RPMI8226 (cell line): ENCODE results near the gene AMER3.

Experiments used
- DNase-seq: peaks from one replicate; pipeline ENCODE4 v3.0.0-alpha.2; 2015

The AMER3 gene

DNA sequence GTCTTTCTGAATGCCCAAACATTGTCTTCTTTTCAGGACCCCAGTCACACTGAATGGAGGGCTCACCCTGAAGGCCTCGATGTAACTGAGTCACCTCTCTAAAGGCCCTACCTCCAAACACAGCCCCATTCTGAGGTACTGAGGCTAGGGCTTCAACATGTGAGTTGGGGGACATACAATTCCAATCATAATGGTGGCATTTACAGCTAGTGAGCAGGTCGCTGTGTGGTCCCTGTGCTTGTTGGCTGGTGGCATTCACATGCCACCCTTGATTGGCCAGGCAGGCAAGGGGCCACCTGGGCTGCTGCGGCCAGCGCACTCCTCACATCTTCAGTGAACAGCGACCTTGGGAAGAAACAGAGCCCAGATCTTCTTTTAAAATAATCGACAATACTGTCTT lies 30.7 kb downstream of the AMER3 start:
- DNase-seq, result no peak

DNA sequence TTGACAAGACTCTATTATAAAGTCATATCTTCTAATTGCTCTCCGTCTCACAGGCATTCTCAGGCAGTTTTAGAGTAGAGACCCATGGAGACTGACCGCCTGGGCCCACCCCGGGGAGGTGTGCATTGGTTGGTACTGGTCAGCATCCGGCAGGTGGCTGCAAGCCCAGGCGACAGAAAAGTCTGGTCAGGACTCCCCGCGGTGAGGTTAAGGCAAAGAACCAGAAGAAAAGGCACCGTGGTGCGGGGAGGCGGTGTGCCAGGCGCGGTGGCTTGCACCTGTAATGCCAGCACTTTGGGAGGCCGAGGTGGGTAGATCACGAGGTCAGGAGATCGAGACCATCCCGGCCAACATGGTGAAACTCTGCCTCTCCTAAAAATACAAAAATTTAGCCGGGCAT lies 32.5 kb downstream of the AMER3 start:
- DNase-seq, result no peak

DNA sequence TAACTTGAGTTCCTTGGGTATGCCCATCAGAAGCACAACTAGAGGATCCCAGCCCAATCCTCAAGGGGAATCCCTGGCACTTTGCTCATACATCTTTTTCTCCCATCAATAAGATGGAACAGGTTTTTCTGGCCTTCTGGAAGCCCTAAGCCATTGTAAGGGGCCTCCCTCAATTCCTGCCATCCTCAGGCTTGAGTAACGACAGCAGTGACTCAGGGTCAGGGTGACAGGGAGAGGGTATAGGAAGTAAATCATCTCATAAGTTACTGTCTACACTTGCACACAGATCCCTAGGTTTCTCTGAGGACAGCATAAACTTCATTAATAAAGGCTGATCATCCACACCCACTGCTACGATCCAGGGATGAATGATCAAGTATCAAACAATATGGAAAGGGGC lies 35.0 kb downstream of the AMER3 start:
- no peak for DNase-seq

DNA sequence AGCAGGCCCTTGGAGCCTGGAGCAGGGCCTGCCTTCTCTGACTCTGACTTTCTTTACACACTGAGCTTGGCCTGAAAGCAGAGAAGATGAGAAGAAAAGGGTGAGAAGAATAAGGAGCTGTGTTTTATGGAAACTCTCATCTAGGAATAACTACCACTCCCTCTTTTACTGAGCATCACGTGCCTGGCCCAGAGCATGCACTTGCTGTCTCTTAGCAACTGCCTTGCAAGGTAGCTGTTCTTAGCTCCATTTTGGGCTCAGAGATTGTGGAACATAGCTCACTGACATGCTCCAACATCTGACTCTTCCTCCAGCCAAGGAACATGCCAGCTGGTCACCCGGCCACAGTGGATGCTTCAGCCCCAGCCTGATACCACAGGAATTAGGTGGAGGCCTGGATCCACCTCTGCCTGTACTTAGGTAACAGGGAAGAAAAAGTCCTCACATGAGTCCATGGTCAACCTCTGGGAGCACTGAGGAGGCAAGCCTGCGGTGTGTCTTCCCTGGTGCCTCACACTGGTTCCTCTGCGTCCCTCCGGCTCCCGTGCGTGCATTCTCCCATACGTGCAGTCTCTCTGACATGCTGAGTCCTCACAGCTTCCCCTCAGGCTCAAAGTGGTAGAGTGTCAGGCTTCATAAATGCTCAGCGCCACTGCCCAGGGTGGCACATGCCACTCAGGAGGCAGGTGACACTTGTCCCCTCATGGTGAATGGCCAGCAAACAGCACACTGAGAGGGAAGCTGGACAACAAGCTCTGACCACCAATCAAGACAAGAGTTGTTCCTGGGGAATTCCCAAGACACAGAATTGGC lies 35.7 kb downstream of the AMER3 start:
- no peak for DNase-seq

DNA sequence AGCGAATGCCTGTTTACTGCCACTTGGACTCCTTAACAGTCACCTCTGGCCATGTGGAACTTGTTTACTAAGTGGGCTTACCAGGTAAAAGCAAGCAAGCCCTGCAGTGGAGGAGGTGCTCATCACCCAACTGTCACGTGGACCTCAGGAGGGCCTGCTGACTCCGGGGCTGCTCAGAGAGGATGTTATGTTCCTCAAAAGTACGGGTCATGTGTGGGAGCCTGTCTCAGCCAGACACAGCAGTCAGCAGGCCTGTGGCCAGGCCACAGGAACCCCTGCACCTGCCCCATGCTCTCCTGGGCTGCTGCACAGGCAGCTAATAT lies 36.2 kb downstream of the AMER3 start:
- peak; percentile 25 for DNase-seq

DNA sequence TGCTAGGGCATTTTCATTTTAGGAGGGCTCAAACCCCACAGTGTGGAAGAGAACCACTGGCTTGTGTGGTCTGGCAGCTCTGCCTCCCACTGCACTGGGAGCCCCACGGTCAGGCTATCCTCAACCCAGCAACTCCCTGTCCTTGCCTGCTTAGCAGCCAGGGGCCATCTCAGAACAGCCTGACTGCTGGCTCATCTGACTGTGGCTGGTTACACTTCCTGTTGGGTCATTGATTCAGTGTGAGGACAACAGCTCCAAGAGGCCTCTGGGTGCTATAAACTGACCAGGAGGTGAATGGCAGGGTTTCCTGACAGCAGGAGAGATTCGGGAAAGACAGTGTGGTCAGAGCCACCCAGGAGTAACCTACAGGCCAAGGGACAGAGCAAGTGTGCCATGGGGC lies 40.1 kb downstream of the AMER3 start:
- no peak for DNase-seq

DNA sequence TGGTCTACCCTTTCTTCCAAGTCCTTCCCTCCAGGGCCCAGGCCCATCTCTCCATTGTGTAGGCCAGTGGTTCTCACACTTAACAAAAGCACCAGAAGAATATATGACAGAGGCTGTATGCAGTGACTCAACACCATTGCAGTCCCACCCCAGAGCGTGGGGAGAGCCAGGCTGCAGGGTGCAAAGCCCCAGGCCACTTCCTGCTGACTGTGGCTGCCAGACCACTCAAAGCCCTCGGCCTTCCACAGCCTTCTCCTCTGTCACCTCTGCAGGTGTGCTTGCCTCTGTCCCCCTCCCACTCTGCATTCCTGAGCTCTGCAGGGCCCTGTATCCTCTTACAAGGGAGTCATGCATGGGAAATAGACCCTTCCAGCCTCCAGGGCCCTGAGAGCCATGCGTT lies 41.0 kb downstream of the AMER3 start:
- DNase-seq, result no peak

DNA sequence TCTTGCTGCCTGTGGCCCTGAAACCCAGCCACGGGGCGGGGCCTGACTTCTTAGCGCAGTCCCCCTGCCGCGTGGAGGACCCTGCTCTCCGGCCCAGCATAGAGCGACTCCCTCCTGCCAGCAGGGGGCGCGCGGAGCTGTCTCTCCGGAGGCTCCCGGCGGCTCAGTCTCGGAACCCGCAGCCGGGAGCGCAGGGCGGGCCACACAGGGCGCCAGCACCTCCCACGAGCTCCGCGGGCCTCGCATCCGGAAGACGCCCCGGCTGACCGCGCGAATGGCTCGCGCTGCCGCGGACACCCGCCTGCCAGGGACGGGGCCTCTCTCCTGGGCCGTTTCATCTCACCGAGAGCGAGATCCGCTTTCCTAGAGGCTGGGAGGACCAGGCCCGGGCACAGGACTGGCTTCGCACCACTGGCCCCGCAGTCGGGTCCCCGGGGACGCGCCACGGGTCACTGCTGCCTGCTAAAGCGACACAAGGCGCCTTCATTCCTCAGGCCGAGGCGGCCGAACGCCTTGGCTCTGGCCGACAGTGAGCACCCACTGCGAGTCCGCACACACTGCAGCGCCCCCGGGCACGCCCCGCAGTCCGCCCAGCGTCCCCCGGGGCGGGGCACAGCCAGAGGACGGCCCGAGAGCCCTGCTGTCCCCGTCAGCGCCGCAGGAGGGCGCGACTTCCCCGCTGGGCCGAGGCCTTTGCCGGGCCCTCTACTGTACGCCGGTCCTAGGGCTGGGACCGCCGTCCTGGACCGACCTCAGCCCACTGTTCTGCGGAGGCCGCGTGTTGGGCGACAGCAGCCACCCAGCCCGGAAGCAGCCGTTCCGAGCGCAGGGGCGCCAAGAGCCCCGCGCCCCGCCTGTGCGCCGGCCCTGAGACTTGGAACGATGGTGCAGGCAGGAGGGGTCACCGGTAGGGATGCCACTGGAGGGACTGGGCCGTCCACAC lies 42.4 kb downstream of the AMER3 start:
- DNase-seq, result peak; percentile 89

DNA sequence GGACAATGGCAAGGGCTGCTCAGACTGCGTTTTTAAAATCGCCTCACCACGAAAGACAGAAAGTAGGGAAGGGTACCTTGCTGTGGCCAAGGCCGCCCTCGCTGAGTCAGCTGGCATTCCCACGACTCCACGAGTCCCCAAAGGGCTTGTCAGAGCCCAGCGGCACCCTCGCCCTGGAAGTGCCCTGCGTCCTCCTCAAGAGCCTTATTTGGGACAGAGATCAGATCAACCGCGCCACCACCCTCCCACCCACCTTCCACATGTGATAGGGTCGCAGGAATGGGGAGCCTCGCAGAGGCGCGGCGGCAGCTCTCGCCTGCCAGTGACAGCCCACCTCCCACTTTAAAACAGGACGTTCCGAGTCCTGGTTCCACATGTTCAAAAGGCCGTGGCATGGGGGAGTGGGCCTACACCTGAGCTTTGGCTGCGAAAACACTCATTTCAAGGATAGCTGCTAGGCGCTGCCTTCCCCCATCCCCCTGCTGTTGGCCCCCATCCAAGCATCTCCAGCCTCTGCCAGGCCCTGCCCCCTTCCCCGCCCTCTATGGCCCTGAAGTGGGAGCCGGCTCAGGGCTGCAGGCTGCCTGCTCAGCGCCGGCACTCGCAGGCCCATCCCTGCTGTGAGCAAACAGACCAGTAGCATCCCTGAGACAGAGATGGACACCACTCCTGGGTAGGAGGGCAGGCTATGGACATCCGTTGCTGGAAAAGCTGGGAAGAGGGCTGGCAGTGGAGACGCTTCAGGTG lies 43.3 kb downstream of the AMER3 start:
- no peak for DNase-seq

DNA sequence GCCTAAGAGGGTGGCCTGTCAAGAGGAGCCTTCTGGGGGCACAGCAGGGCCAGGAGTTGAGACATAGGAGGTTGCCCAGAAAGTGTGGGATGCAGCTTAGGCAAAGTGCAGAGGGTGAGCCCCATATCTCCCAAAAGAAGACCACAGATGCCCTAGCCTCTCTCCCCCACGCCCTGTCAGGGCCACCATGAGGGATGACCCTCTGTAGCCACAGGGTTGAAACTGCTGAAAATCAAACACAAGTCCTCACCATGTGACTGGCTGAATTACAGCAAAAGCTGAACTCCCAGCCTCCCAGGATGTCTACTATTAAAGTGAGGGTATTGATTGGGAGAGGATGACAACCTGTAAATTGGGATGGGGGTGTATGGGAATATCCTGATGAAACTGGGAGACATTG lies 44.0 kb downstream of the AMER3 start:
- no peak for DNase-seq

DNA sequence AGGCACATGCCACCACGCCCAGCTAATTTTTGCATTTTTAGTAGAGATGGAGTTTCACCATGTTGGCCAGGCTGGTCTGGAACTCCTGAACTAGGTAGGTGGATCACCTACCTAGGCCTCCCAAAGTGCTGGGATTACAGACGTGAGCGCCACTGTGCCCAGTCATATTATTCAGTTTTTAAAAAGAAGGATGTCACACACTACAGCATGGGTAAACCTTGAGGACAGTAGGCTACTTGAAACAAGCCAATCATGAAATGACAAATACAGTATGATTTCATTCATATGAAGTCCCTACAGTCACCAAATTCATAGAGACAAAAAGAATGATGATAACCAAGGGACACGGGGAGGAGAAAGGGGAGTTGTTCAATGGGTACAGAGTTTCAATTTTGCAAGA lies 50.3 kb downstream of the AMER3 start:
- no peak for DNase-seq

DNA sequence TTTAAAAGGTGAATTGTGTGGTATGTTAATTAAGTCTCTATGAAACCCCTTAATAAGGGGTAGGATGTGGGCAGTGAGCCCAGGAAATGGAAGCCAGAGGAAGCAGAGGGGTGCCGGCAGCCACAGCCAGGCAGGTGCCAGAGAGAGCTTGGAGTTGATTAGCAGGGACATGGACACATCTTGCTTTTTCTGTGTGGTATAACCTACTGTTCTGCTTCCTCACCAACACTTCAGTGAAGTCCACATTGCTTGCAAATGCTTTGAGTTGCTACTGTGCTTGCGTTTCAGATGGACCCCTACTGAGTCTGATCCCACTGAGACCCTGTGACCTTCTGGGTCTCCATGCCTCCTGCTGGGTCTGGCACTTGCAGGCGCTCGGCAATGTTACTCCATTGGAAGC lies 51.0 kb downstream of the AMER3 start:
- no peak for DNase-seq

DNA sequence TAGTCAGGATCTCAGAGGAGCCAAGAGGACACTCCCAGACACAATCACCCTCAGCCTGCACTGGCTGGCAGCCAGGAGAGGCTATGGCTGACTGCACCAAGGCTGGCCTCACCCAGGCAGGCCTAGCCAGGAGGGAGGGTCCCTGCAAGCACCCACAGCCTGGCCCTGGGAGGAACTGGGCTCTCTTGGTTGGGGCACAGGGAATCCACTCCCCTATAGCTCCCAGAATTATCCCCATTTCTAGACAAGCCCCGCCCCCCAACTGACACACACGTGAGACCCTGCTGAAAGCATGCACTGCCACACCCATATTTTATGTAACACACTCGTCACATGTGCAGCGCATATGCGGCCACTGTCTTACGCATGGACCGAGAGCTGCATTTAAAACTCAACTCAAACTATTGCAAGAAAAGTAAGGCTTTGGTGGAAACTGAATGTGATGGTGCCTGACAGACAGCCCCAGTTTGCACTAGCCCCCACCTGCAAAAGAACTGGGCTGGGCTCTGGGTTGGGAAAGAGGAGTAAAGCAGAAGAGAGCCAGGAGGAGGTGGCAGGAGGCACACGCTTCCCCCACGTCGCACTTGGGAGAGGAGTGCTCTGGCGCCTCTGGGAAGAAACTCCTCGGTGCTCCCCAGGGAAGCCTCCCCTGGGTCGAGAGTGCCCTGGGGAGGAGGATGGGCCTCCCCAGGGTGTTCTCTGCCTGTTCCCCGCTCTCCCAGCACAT lies 52.5 kb downstream of the AMER3 start:
- no peak for DNase-seq

DNA sequence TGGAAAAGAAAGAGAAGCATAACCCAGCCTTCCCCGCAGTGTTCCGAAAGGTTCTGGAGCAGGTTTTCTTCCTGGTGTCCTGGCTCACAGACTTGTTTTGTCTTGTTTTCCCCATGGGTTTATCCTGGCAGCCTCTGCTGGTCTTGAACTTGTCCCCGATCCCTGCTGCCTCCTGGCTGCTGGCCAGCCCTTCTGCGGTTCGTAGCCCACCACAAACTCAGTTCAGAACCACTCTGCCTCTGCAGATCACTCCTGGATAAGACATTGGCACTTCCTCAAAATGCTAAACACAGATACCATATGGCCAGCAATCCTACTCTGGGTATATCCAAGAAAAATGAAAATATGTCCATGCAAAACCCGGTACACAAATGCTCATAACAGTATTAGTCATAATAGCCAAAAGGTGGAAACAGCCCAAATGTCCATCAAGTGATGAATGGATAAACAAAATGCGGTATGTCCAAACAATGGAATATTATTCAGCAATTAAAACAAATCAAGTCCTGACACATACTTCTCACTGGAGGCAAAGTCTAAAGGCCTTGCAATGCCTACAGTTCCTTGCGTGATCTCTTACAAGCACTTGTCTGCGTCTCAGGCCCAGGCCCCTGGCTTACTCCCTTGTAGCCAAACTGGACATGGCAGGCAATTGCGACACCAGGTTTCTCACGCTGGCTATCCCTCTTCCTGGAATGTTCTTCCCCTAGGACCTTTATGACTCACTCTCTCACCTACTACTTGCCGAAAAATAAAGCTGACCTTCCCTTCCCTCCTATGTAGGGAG lies 53.3 kb downstream of the AMER3 start:
- no peak for DNase-seq

DNA sequence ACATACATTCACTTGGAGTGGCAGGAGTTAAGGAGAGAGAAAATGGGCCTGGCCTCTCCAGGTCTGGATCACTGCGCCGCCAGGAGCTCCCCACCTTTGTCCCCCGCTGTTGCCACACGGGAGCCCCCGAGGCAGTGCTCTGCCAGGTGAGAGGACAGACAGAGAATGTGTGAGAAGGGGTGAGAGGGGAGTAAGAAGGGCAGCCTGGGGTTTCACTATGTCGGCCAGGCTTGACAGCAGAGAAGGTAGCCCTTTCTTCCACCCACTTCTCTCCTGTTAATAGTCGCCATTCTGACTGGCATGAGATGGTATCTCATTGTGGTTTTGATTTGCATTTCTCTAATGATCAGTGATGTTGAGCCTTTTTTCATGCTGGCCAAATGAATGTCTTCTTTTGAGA lies 55.1 kb downstream of the AMER3 start:
- no peak for DNase-seq

DNA sequence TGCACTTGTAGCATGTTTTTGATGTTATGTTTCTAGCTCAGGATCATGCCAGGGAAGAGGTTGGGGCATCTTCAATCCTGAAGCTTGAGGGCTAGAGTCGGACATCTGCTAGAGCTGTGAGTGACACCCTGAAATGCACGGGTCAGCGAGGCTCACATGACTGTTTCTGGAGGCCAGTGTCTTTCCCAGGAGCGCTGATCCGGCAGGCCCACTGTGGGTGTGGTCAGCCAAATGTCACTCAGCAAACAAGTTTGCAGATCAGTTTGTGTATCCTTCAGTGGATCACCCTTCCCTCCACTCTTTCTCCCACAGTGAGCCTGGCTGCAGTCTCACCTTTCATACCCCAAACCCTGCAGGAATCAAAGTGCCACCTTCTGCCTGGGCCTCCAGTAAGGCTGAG lies 58.4 kb downstream of the AMER3 start:
- DNase-seq, result no peak

DNA sequence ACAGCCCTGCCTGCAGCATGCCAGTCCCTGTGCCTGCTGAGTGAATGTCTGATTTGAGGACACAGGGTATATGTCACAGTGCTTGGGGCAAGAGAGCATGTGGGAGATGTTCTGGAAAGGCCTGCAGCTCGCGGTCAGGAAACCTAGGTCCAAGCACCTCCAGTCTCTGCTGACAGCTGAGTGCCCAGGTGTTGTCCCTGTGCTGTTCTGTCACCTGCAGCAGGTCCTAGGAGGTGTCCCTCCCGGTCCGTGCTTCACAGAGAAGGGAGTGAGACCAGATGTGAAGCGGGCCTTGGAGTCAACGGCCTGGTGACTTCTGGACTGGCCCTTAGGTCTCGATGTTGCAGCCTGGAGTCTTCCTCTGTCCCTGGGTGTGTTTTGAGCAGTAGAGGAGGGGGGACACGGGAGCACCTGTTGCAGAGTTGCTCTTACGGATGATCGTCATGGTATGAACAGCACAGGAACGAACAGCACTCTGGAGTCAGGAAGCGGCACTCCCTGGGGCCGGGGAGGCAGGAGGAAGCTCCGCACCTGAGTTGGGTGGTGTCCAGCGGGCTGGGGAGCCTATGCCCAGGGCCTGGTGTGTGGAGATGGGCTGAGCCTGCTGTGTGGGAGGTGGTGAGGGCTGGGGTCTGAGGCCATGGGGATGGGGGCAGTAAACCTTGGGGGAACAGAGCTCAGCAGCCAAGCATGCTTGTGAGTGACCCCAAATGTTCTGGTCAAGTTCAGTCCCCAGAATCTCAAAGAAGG lies 59.8 kb downstream of the AMER3 start:
- DNase-seq, result no peak
